Measurements from ENCODE around the gene MSMP.

The MSMP gene

DNA sequence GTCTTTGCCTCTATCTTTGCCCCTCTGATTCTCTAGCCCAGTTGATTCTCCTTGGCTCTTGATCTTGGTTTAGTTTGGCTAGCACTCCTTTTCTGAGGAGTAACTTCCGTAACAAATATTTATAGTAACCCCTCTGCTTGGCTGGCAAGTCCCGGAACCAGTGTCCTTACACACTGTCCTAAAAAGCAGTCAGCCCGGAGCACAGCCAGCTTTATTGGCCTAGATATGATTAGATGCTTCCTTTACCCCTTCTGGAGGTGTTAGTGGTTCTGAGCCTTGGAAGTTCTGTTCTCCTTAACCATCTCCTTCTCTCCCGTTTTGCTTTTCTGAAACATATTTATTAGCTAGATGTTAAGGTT, 17.0 kb upstream of the MSMP start:
- no peak for DNase-seq

- DNase-seq: no peak
These were observed 15.7 kb upstream of the MSMP start for GRCh38 chr9:35769763-35770162.

DNA sequence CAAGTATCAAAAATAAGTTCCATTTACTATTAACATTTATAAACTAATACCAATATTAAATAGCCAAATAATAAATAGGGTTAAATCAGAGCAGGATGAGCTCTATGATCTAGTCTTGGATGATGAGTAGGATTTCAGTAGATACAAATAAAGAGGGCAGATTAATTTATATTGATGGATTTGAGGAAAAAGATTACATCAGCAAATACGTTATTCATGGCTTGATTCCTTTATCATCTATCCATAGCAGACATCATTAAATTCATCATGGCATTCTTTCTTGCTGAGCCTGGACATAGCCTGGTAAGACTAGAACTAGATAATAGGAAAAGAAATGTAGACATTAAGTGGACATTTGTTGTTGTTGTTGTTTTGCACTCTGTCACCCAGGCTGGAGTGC, 13.4 kb upstream of the MSMP start:
- no peak for DNase-seq

DNA sequence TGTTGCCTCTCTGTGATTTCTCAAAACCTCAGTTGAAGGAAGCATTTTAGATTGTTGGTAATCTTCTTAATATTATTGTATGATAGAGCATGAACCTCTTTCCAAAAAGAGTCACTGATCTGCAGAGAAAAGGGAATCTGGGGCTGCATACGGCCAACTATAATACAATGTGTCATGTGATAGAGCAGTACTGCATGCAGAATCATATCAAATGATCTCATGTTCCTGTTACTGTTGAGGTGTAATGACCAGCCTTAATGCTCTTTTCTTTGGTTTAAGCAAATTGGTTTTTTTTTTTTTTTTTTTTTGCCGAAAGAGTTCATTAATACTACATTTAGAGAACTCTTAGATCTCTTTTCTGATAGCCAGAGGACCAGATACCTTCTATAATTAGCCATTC, 12.9 kb upstream of the MSMP start:
- no peak for DNase-seq

DNA sequence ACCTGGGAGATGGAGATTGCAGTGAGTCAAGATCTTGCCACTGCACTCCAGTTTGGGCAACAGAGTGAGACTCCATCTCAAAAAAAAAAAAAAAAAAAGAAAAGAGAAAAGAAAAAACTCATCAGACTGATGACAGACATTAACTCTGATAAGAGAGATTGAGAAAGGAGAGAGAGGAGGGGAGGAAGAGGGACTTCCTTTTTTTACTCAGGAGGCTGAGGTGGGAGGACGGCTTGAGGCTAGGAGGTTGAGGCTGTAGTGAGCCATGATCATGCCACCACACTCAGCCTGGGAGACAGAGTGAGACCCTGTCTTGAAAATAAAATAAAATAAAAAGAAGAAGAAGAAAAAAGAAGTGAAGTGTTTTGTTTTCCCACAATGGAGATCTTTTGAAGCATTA, 9.7 kb upstream of the MSMP start:
- DNase-seq: no peak

DNA sequence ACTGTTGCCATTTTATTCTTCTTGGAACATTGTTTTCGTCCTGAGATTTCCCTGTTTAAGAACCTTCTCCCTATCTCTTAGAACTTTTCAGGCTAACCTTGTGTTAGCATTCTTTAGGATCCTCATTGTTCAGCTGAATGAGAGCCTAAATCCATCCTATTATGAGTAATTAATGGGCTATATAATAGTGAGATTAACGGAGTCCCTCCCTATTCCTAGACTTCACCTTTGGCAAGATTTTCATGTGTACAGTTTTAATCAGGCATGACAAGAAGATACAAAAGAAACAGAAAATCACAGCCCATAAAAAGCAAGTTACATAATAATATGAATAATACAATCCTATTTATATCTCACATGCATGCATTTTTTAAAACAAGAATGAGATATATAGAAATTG, 9.1 kb upstream of the MSMP start:
- DNase-seq: no peak

DNA sequence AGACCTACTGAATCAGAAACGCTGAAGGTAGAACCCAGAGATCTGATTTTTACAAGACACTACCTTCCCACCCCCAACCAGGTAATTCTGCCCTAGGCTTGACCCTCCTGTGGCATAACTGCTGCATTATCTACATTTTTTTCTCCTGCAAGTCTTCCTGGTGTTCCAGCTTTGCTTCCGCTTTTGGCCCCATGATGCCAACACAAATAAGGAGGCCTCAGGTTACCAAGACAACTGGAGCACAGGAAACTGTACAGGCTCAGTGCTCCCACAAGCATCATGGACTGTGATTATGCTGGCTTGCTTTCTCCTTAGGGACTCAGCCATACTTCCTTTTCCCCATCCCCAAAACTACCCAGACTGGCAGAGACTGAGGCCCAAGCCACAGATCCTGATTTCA, 6.6 kb upstream of the MSMP start:
- DNase-seq: no peak

- no peak for DNase-seq
These were observed 5.7 kb upstream of the MSMP start for GRCh38 chr9:35759795-35760194.

DNA sequence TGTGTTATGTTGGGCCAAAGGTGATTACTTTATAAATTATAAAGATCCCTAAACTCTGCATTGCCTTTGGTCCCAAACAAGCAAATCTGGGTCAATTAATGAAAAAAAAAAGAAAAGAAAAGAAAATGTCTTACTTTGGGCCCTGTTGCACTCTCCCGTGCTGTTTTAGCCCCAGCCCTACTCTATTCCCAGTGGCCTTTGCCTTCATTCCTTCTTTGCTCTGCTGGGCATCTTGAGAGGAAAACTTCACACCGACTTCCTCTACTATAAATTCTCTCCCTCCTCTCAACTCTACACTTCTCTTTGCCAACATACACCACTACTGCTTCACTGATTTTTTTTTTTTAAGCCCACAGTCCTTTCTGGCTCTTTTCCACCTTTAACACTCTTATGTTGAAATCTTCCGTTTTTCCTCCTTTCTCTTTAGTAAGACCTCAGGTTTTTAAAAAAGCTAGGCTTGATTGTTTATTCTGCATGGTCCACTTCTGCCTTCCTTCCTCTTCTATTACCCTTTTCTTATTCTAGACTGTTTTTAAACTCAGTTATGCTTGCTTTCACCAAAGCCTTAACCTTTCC, 4.5 kb upstream of the MSMP start:
- DNase-seq: no peak

- no peak for DNase-seq
These were observed 3.8 kb upstream of the MSMP start for GRCh38 chr9:35757892-35758275.

- DNase-seq: peak; percentile 17
These were observed 3.3 kb upstream of the MSMP start for GRCh38 chr9:35757226-35757891.

DNA sequence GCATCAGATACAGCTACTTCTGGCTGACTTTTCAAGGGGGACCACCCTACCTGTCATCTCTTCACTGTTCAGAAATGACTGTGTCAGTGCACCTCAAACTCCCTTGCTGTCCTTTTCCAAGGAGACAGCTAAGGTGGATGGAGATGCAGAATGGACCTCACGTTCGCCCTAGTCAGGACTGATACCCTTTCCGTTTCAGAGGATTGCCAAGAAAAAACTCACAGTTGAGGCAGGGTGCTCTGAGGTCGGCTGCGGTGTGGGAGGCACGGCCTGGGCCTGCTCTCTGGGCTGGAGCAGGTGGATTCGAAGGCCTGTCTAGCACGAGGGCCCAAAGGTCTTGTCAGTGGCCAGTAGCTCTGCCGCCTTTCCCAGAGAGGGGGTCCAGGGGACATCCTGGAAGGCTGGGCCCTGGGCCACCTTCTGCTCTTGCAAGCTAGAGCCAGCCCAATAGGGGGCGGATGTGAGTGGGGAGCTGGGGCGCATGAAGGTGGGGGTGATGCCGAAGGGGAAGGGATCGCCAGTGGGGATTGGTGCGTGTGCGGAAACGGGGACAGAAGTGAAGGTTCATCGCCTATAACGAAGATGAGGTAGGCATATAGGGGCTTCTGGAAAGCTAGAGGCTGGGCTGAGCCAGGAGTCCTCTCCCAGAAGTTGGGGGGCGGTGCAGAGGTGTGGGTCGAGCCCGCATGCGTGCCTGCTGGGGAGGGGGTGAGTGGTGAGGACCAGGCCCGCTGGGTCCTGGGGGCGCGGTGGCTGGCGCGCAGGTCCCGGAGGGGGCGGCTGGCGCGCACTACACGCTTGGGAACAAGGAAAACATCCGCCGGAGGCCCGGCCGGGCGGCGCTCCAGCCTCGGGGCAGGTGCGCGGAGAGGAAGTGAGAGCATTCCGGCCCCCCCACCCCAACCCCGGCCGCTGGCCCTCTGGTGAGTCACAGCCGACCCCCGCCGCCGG, 2.5 kb upstream of the MSMP start:
- DNase-seq: peak; percentile 82

- DNase-seq: no peak
These were observed 995 bp upstream of the MSMP start for GRCh38 chr9:35755071-35755470.

- DNase-seq: no peak
These were observed 610 bp downstream of the MSMP start for GRCh38 chr9:35753466-35753865.

- no peak for DNase-seq
These were observed 3.9 kb downstream of the MSMP start for GRCh38 chr9:35750256-35750531.

DNA sequence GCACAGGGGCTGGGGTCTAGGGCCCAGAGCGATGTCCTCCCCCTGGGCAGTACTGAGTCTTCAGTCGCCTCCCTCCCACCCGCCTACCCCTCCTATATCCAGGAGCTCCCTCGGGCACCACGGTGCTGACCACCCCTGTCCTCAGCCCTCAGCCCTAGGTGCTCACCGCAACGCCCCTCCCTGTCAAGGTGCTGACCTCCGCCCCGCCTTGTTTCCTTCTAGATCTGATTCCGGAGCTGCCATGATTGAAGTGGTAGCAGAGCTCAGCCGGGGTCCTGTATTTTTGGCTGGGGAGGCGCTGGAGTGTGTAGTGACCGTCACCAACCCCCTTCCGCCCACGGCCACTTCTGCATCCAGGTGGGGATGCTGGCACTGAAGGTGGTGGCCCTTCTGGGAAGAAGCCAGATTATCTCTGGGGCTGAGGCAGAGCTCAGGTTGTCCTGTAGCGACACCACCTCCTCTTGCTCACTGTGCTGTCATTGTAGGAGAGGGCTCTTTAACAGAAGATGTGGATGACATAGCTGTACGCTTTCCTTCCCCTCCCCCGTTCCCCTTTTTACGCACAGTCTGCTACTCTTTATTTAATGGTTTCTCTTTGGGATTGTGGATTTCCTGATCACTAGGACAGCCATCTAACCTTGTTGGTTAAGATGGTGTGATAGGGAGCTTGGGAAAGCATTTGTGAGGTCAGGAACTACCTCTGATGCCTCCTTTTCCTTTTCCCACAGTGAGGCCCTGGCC, 4.4 kb downstream of the MSMP start:
- peak; percentile 45 for DNase-seq

GRCh38 chr9:35748858-35749514, 5.1 kb downstream of the MSMP start, which contains the start of the genes GBA2 and RGP1:
Gene GBA2 (minus strand): TSS chr9:35749228. CDS start chr9:35748704, 524 bp downstream.
Gene RGP1 (plus strand): TSS chr9:35749287. CDS start chr9:35749756, 469 bp downstream.
- peak; percentile 74 for DNase-seq

DNA sequence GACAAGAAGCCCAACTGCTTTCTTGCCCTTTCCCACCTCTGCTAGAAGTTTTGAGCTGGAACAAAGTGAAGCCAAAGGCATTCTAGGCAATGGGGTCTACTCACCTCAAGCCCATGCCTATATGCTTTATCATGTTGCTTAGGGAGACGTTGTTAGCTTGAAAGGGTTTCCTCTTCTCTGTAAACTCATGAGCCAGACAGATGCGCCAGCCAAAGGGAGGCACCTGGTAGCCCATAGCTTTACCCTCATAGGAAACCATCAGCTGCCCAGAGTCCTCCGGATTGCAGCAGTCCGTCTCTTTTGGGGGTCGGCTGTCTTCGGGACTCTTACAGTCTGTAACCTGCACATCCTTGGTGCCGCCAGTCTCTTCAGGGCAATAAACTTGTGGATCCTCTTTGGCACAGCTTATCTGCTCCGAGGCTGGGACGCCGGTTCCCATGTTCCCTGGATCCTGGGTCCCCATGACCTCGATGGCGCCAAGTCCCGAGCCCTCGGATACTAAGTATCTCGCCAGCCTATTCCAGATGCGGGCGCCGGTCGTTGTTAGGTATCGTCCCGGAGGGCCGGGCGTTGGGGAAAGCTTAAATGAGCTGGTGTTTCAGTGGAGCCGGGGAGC, 5.7 kb downstream of the MSMP start:
- DNase-seq: no peak

GRCh38 chr9:35746583-35746982, 7.5 kb downstream of the MSMP start:
- no peak for DNase-seq

- DNase-seq: no peak
These were observed 8.5 kb downstream of the MSMP start for GRCh38 chr9:35745569-35745968.

DNA sequence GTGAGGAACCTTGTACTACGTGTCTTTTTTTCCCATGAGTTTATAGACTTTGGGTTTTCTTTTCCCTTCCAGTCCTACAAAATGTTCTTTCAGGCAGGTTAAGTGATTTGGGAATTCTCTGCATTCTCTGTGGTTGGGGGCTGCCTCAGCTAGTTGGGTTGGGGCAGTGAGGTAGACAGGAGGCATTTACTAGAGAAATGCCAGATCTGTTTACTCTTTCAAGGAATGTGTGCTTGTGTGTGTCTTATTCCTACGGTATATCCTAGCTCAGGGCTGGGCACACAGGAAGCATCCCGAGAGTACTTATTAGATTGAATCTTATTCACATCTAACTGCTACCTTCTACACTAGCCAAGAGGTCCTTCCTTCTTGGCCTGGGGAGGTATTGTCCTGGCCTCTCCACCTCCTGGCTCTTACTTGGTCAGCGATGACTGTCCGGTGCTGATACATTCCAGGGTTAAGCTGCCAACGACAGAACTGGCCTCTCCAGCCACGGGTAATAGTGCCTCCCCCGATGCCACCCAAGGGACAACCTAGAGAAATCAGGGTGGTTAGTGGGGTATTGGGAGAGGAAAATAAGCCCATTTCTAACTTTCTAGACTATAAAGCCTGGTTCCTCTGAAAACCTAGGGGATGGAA, 10.1 kb downstream of the MSMP start:
- DNase-seq: no peak

DNA sequence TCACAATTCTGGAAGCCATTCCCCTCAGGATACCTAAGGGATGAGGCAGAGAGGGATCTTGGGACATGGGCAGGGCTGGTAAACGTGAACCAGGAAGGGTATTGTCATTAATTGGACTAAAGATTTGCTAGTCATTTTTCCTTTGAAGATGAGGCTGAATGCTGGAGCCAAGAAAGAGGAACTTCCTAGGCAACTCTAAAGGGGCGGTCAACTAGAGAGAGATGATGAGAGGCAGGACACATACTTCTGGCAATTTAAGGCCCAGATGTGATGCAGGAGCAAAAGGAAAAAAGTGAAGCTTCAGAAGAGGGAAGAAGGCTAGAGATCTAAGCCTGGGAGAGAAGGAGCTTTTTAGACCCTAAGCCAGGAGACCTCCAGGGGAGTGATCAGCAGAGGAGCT, 10.6 kb downstream of the MSMP start:
- no peak for DNase-seq
